Keratinocyte (primary cell): ENCODE measurements around the gene JAK1. TPM values are rescaled to one million over a fixed set of nuclear protein-coding genes. Genes with fewer than 3 reads are reported as not detected.

Source experiments
- DNase-seq: peaks from one replicate; pipeline ENCODE4 v3.0.0-alpha.2; 2011; ENCODE audit warnings: low read depth, missing footprints, low spot score
- FAIRE-seq: peaks from 2 replicates; lab custom pipeline; 2011; peaks lifted over from hg19 to GRCh38; lab: Jason Lieb, UNC
- H2AFZ ChIP-seq: 2 replicates; pipeline ENCODE4 v1.6.0; 2012; ENCODE audit warnings: low read length, control low read depth, inconsistent platforms; ENCODE audit not compliant: control insufficient read depth
- H3K27ac ChIP-seq: 2 replicates; pipeline ENCODE4 v1.5.1; 2011; ENCODE audit warnings: low read length; ENCODE audit not compliant: control insufficient read depth, insufficient read depth
- H3K27me3 ChIP-seq: 3 replicates; pipeline ENCODE4 v1.6.0; 2011; ENCODE audit warnings: low read length; ENCODE audit not compliant: control insufficient read depth, insufficient read depth; ENCODE audit errors: extremely low read depth
- H3K36me3 ChIP-seq, 2 experiments: 2 replicates in 1 of 2; 3 replicates in 1 of 2; pipeline ENCODE4 v1.5.1; 2011; ENCODE audit warnings: low read length in 2 of 2, mild to moderate bottlenecking in 1 of 2; ENCODE audit not compliant: control insufficient read depth in 2 of 2, insufficient read depth in 2 of 2; ENCODE audit errors: extremely low read depth in 1 of 2
- H3K4me1 ChIP-seq: 3 replicates; pipeline ENCODE4 v1.5.1; 2011; ENCODE audit warnings: low read length; ENCODE audit not compliant: control insufficient read depth, insufficient read depth; ENCODE audit errors: extremely low read depth
- H3K4me2 ChIP-seq: 3 replicates; pipeline ENCODE4 v1.6.0; 2011; ENCODE audit warnings: low read depth, low read length; ENCODE audit not compliant: control insufficient read depth, insufficient read depth; ENCODE audit errors: extremely low read depth
- H3K4me3 ChIP-seq, 3 experiments: fragments of 200-600 bp in 1 of 3; sonication (generic) in 1 of 3; 2 replicates in 2 of 3; 3 replicates in 1 of 3; pipeline ENCODE4 v1.5.1; 2011 to 2016; ENCODE audit warnings: low read length in 3 of 3, mild to moderate bottlenecking in 3 of 3, control low read depth in 2 of 3, inconsistent platforms in 1 of 3, low read depth in 1 of 3, mixed read lengths in 1 of 3, mixed run types in 1 of 3, moderate library complexity in 1 of 3; ENCODE audit not compliant: control insufficient read depth in 2 of 3, insufficient read depth in 2 of 3; ENCODE audit errors: extremely low read depth in 1 of 3
- H3K79me2 ChIP-seq: 2 replicates; pipeline ENCODE4 v1.6.0; 2012; ENCODE audit warnings: low read length; ENCODE audit not compliant: control insufficient read depth, insufficient read depth
- H3K9ac ChIP-seq: 3 replicates; pipeline ENCODE4 v1.6.0; 2011; ENCODE audit warnings: low read length; ENCODE audit not compliant: control insufficient read depth, insufficient read depth; ENCODE audit errors: extremely low read depth
- H3K9me1 ChIP-seq: 3 replicates; pipeline ENCODE4 v1.6.0; 2011; ENCODE audit warnings: low read length; ENCODE audit not compliant: control insufficient read depth, insufficient read depth; ENCODE audit errors: extremely low read depth
- H3K9me3 ChIP-seq: 2 replicates; pipeline ENCODE4 v1.5.1; 2012; ENCODE audit warnings: low read depth, low read length; ENCODE audit not compliant: control insufficient read depth
- H4K20me1 ChIP-seq: 3 replicates; pipeline ENCODE4 v1.6.0; 2011; ENCODE audit warnings: low read length; ENCODE audit not compliant: control insufficient read depth, insufficient read depth; ENCODE audit errors: extremely low read depth
- EZH2 ChIP-seq: IDR thresholded peaks from one replicate; pipeline ENCODE4 v1.6.1; 2012; ENCODE audit warnings: inconsistent platforms, mild to moderate bottlenecking, low read length, moderate library complexity
- dilution Hi-C: fragments of 300-500 bp; cut with MboI; formaldehyde crosslinking; loops from one replicate; pipeline ENCODE4 v1.7.0; 2020; ENCODE audit warnings: low sequenced_read_pairs; ENCODE audit not compliant: extremely low pct_ligation_motif_present
- polyA plus RNA-seq, 5 experiments: library from polyadenylated mRNA; depleted of rRNA in 3 of 5; stranded (reverse) in 3 of 5; stranded (forward) in 1 of 5; unstranded in 1 of 5; fragments of >200 nt; gene quantifications; 1 replicate in 1 of 5; 2 replicates in 3 of 5; 3 replicates in 1 of 5; pipeline versions ENCODE4 v1.2.1 to v1.2.3, GENCODE V29; 2011 to 2012; ENCODE audit warnings: missing spikeins in 2 of 5, low read depth in 1 of 5, low replicate concordance in 1 of 5
- TF ChIP-seq, protein P1 (sequence below), 3 experiments: IDR thresholded peaks in 1 of 3; conservative IDR thresholded peaks in 1 of 3; optimal IDR thresholded peaks in 1 of 3; 2 replicates in 2 of 3; 3 replicates in 1 of 3; pipeline versions ENCODE3 to v1.5.1; 2011; ENCODE audit warnings: low read length in 3 of 3, mild to moderate bottlenecking in 3 of 3, moderate library complexity in 2 of 3, control low read depth in 1 of 3, inconsistent platforms in 1 of 3; ENCODE audit not compliant: insufficient read depth in 2 of 3; ENCODE audit errors: extremely low read depth in 1 of 3

JAK1 gene
- polyA plus RNA-seq, 1 donor (not counting 4 experiments of a cell fraction or from before 2014, with no cell fraction given): 50.9 TPM

DNA sequence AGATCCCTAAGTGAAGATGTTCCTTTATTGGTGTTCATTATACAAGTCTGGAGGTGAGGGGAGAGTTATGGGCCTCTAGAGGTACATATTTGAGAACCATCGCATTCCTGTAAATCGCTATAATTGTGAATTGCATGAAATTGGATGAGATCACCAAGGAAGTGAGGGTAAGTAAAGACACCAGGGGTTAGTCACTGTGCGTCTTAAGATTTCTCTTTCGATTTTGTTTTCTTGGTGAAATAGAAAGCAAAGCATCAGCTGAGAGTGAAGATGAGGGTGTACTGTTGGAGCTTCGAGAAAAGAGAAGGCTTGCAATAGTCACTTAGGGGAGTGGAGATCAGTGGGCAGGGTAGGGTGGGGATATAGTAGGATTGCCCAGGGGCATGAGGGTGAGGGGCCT, 139.4 kb downstream of the JAK1 start:
- dilution Hi-C loops: no loop called here
- no peaks in the 10 kb centered on the region for H3K9me3 ChIP-seq
- no peak overlapping the region for H3K27ac ChIP-seq
- H3K4me3 ChIP-seq: no peak overlapping the region
- H2AFZ ChIP-seq: no peak overlapping the region
- peaks cover 0 to 1% of the 10 kb centered on the region in 2 experiments for H3K36me3 ChIP-seq
- H3K4me2 ChIP-seq: no peak overlapping the region
- no peaks in the 10 kb centered on the region for H3K27me3 ChIP-seq
- FAIRE-seq (no peak), DNase-seq (no peak)
- H3K79me2 ChIP-seq: no peaks in the 10 kb centered on the region
- H3K4me1 ChIP-seq: no peaks in the 10 kb centered on the region
- no peak overlapping the region for H3K9ac ChIP-seq
- TF ChIP-seq, protein P1, sequence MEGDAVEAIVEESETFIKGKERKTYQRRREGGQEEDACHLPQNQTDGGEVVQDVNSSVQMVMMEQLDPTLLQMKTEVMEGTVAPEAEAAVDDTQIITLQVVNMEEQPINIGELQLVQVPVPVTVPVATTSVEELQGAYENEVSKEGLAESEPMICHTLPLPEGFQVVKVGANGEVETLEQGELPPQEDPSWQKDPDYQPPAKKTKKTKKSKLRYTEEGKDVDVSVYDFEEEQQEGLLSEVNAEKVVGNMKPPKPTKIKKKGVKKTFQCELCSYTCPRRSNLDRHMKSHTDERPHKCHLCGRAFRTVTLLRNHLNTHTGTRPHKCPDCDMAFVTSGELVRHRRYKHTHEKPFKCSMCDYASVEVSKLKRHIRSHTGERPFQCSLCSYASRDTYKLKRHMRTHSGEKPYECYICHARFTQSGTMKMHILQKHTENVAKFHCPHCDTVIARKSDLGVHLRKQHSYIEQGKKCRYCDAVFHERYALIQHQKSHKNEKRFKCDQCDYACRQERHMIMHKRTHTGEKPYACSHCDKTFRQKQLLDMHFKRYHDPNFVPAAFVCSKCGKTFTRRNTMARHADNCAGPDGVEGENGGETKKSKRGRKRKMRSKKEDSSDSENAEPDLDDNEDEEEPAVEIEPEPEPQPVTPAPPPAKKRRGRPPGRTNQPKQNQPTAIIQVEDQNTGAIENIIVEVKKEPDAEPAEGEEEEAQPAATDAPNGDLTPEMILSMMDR (optimal IDR thresholded peaks at IDR 0.05 in 1 of 3, IDR thresholded peaks at IDR 0.05 in 1 of 3, conservative IDR thresholded peaks at IDR 0.05 in 1 of 3; ENCODE audit: extremely low read depth in 1 of 3, insufficient read depth in 2 of 3, low read length in 3 of 3): no peak
- TF ChIP-seq EZH2: no peak
- H4K20me1 ChIP-seq: no peaks in the 10 kb centered on the region
- no peaks in the 10 kb centered on the region for H3K9me1 ChIP-seq

DNA sequence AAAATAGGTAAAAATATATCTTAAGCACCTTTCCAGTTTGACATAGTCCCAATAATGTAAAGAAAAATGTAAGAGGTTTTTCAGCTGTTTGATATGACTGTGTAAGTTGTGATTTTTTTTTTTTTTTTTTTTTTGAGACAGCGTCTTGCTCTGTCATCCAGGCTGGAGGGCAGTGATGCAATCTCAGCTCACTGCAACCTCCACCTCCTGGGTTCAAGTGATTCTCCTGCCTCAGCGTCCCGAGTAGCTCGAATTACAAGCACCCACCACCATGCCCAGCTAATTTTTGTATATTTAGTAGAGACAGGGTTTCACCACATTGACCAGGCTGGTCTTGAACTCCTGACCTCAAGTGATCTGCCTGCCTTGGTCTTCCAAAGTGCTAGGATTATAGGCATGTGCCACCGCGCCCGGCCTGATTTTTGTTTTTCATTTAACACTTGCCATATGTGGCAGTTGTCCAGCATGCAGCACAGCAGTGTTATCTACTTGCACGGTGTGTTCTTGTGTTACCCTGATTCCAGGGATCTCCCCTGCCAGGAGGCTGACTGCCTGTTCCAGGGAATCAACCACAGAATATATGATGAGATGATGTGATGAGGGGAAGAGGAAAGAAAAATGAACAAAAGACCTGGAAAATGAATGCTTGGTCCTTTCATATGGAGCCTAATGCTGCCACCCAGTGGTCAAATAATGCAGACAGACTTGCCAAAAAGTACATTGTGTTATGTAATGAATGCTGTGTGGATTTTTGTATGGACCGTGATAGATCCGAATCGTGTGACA, 142.5 kb downstream of the JAK1 start:
- dilution Hi-C loops: no loop called here
- Histone ChIP-seq H3K4me1 (no peaks in the 10 kb centered on the region), H2AFZ (no peak overlapping the region), H3K4me3 (no peak overlapping the region), H3K4me2 (peak overlapping the region; percentile 34), H3K9ac (no peak overlapping the region), H3K36me3 (no peaks in the 10 kb centered on the region), H4K20me1 (no peaks in the 10 kb centered on the region), H3K9me1 (no peaks in the 10 kb centered on the region), H3K79me2 (no peaks in the 10 kb centered on the region), H3K9me3 (no peaks in the 10 kb centered on the region), H3K27ac (no peak overlapping the region), H3K27me3 (no peaks in the 10 kb centered on the region)
- TF ChIP-seq, protein P1 (optimal IDR thresholded peaks at IDR 0.05 in 1 of 3, IDR thresholded peaks at IDR 0.05 in 1 of 3, conservative IDR thresholded peaks at IDR 0.05 in 1 of 3; ENCODE audit: extremely low read depth in 1 of 3, insufficient read depth in 2 of 3, low read length in 3 of 3): peak; percentile 56 to 82 (median 57)
- TF ChIP-seq EZH2: no peak
- peak; percentile 91 for FAIRE-seq
- DNase-seq: peak; percentile 25
